ENCODE measurements around the gene LCE2B.

Gene LCE2B

GRCh38 chr1:152645146-152645545 lies 40.8 kb upstream of the LCE2B start:
- TF ChIP-seq TSHZ2 (CRISPR knock-in tag; IDR thresholded peaks at IDR 0.05) = no peak
- TF ChIP-seq ZNF8 (CRISPR knock-in tag; IDR thresholded peaks at IDR 0.05) = no peak
- TF ChIP-seq ARNTL (CRISPR knock-in tag; IDR thresholded peaks at IDR 0.05; ENCODE audit: borderline replicate concordance, low read depth) = no peak
- TF ChIP-seq ZC3H10 (CRISPR knock-in tag; IDR thresholded peaks at IDR 0.05) = no peak
- no peak for TF ChIP-seq POU6F1 (CRISPR knock-in tag; IDR thresholded peaks at IDR 0.05; ENCODE audit: borderline replicate concordance, low read depth)
- TF ChIP-seq CREB5 (CRISPR knock-in tag; IDR thresholded peaks at IDR 0.05; ENCODE audit: low read depth) = no peak
- TF ChIP-seq GLIS3 (CRISPR knock-in tag; IDR thresholded peaks at IDR 0.05) = no peak
- TF ChIP-seq ZFP3 (CRISPR knock-in tag; IDR thresholded peaks at IDR 0.05) = no peak
- TF ChIP-seq ZFP30 (CRISPR knock-in tag; IDR thresholded peaks at IDR 0.05) = no peak
- TF ChIP-seq ISL1 (CRISPR knock-in tag; IDR thresholded peaks at IDR 0.05) = no peak
- no peak for TF ChIP-seq BACH2 (CRISPR knock-in tag; IDR thresholded peaks at IDR 0.05; ENCODE audit: borderline replicate concordance)
- no peak for TF ChIP-seq PATZ1 (CRISPR knock-in tag; IDR thresholded peaks at IDR 0.05; ENCODE audit: borderline replicate concordance)
- no peak for ATAC-seq

- TF ChIP-seq OSR1 (CRISPR knock-in tag; IDR thresholded peaks at IDR 0.05) (no peak), ZNF8 (CRISPR knock-in tag; IDR thresholded peaks at IDR 0.05) (no peak), PATZ1 (CRISPR knock-in tag; IDR thresholded peaks at IDR 0.05; ENCODE audit: borderline replicate concordance) (no peak), GLIS3 (CRISPR knock-in tag; IDR thresholded peaks at IDR 0.05) (no peak), ZNF70 (CRISPR knock-in tag; IDR thresholded peaks at IDR 0.05) (no peak)
- no peak for ATAC-seq
Observed at GRCh38 chr1:152646656-152647055, 39.3 kb upstream of the LCE2B start.

- no peak for TF ChIP-seq ZNF8 (CRISPR knock-in tag; IDR thresholded peaks at IDR 0.05)
- TF ChIP-seq CSRNP3 (CRISPR knock-in tag; IDR thresholded peaks at IDR 0.05) = no peak
- TF ChIP-seq SNAI2 (CRISPR knock-in tag; IDR thresholded peaks at IDR 0.05) = no peak
- TF ChIP-seq ISL1 (CRISPR knock-in tag; IDR thresholded peaks at IDR 0.05) = no peak
- no peak for TF ChIP-seq CREB5 (CRISPR knock-in tag; IDR thresholded peaks at IDR 0.05; ENCODE audit: low read depth)
- TF ChIP-seq ARNTL (CRISPR knock-in tag; IDR thresholded peaks at IDR 0.05; ENCODE audit: borderline replicate concordance, low read depth) = no peak
- TF ChIP-seq ESRRG (CRISPR knock-in tag; IDR thresholded peaks at IDR 0.05) = no peak
- no peak for TF ChIP-seq GLIS3 (CRISPR knock-in tag; IDR thresholded peaks at IDR 0.05)
- TF ChIP-seq POU6F1 (CRISPR knock-in tag; IDR thresholded peaks at IDR 0.05; ENCODE audit: borderline replicate concordance, low read depth) = no peak
- no peak for TF ChIP-seq ZNF70 (CRISPR knock-in tag; IDR thresholded peaks at IDR 0.05)
- TF ChIP-seq PPARA (CRISPR knock-in tag; IDR thresholded peaks at IDR 0.05; ENCODE audit: borderline replicate concordance) = no peak
- TF ChIP-seq TOX (CRISPR knock-in tag; IDR thresholded peaks at IDR 0.05; ENCODE audit: borderline replicate concordance) = no peak
- TF ChIP-seq BACH2 (CRISPR knock-in tag; IDR thresholded peaks at IDR 0.05; ENCODE audit: borderline replicate concordance) = no peak
- no peak for TF ChIP-seq ZFP3 (CRISPR knock-in tag; IDR thresholded peaks at IDR 0.05)
- no peak for TF ChIP-seq CSDC2 (CRISPR knock-in tag; IDR thresholded peaks at IDR 0.05)
- TF ChIP-seq RARB (CRISPR knock-in tag; IDR thresholded peaks at IDR 0.05) = no peak
- TF ChIP-seq ZC3H10 (CRISPR knock-in tag; IDR thresholded peaks at IDR 0.05) = no peak
- ATAC-seq = peak; percentile 95
Observed at GRCh38 chr1:152654110-152654509, 31.8 kb upstream of the LCE2B start.
